GM12878 (cell line): ENCODE measurements around the gene GOLGA2. TPM values are rescaled to one million over a fixed set of nuclear protein-coding genes. Genes with fewer than 3 reads are reported as not detected.

Experiments
- ATF7 ChIP-seq: fragments of 450-650 bp; IDR thresholded peaks from 2 replicates; pipeline ENCODE4 v1.6.1; 2016; ENCODE audit warnings: low read depth, mild to moderate bottlenecking
- BCL11A ChIP-seq: IDR thresholded peaks from 2 replicates; pipeline ENCODE4 v1.6.1; 2011; ENCODE audit warnings: low read depth, low read length
- BCLAF1 ChIP-seq: fragments of 450-650 bp; IDR thresholded peaks from 2 replicates; pipeline ENCODE4 v1.6.1; 2017; ENCODE audit warnings: antibody characterized with exemption, mild to moderate bottlenecking, moderate library complexity
- BHLHE40 ChIP-seq, 2 experiments: fragments of 450-650 bp in 1 of 2; IDR thresholded peaks; 2 replicates each; pipeline ENCODE4 v1.6.1; 2011 to 2017; ENCODE audit warnings: low read depth in 2 of 2, borderline replicate concordance in 1 of 2, improper control_type of control experiment in 1 of 2, low read length in 1 of 2, mild to moderate bottlenecking in 1 of 2
- BRCA1 ChIP-seq: IDR thresholded peaks from 2 replicates; pipeline ENCODE4 v1.6.1; 2011; ENCODE audit warnings: low read depth, low read length, improper control_type of control experiment
- CREM ChIP-seq: IDR thresholded peaks from 2 replicates; pipeline ENCODE4 v1.6.1; 2014; ENCODE audit warnings: antibody characterized with exemption, low read depth
- DPF2 ChIP-seq: fragments of 450-650 bp; IDR thresholded peaks from 2 replicates; pipeline ENCODE4 v1.6.1; 2017; ENCODE audit warnings: mild to moderate bottlenecking
- EGR1 ChIP-seq, 2 experiments: IDR thresholded peaks; 1 replicate in 1 of 2; 2 replicates in 1 of 2; pipeline ENCODE4 v1.6.1; 2011 to 2012; ENCODE audit warnings: low read depth in 2 of 2, low read length in 2 of 2, borderline replicate concordance in 1 of 2, mild to moderate bottlenecking in 1 of 2, moderate library complexity in 1 of 2
- FOS ChIP-seq: IDR thresholded peaks from 3 replicates; pipeline ENCODE4 v1.6.1; 2011; ENCODE audit warnings: borderline replicate concordance; ENCODE audit not compliant: insufficient read length; ENCODE audit errors: extremely low read depth
- FOXM1 ChIP-seq: IDR thresholded peaks from 2 replicates; pipeline ENCODE4 v1.6.1; 2012; ENCODE audit warnings: low read depth, mild to moderate bottlenecking, inconsistent platforms, low read length, moderate library complexity
- HCFC1 ChIP-seq: fragments of 150-350 bp; IDR thresholded peaks from 2 replicates; pipeline ENCODE4 v1.6.1; 2014; ENCODE audit warnings: low read length
- LARP7 ChIP-seq: fragments of 450-650 bp; IDR thresholded peaks from 2 replicates; pipeline ENCODE4 v1.6.1; 2017; ENCODE audit warnings: mild to moderate bottlenecking
- MEF2A ChIP-seq: IDR thresholded peaks from 2 replicates; pipeline ENCODE4 v1.6.1; 2011; ENCODE audit warnings: low read depth, mild to moderate bottlenecking, low read length, moderate library complexity; ENCODE audit not compliant: insufficient read depth
- MTA2 ChIP-seq: fragments of 450-650 bp; IDR thresholded peaks from 2 replicates; pipeline ENCODE4 v1.6.1; 2016; ENCODE audit warnings: low read depth, mild to moderate bottlenecking, moderate library complexity
- MXI1 ChIP-seq: fragments of 150-350 bp; IDR thresholded peaks from 2 replicates; pipeline ENCODE4 v1.6.1; 2011; ENCODE audit warnings: low read depth, mild to moderate bottlenecking, inconsistent platforms, low read length, improper control_type of control experiment
- NKRF ChIP-seq: fragments of 450-650 bp; conservative IDR thresholded peaks from 2 replicates; pipeline ENCODE4 v1.6.1; 2017; ENCODE audit warnings: mild to moderate bottlenecking, moderate library complexity
- RAD51 ChIP-seq: fragments of 450-650 bp; IDR thresholded peaks from 2 replicates; pipeline ENCODE4 v1.6.1; 2016; ENCODE audit warnings: moderate library complexity, mild to moderate bottlenecking, inconsistent platforms
- SIN3A ChIP-seq: IDR thresholded peaks from 2 replicates; pipeline ENCODE4 v1.6.1; 2012; ENCODE audit warnings: low read depth, low read length, improper control_type of control experiment
- SMC3 ChIP-seq: IDR thresholded peaks from 2 replicates; pipeline ENCODE4 v1.6.1; 2011; ENCODE audit warnings: low read length, improper control_type of control experiment, borderline replicate concordance
- SUZ12 ChIP-seq: fragments of 200-600 bp; sonication (generic); IDR thresholded peaks from one replicate; pipeline ENCODE4 v1.6.1; 2018; ENCODE audit warnings: antibody characterized with exemption, mild to moderate bottlenecking; ENCODE audit not compliant: unreplicated experiment
- TCF12 ChIP-seq: IDR thresholded peaks from 2 replicates; pipeline ENCODE4 v1.6.1; 2011; ENCODE audit warnings: low read depth, mild to moderate bottlenecking, low read length
- WRNIP1 ChIP-seq: IDR thresholded peaks from 2 replicates; pipeline ENCODE4 v1.6.1; 2011; ENCODE audit warnings: low read depth, low read length, improper control_type of control experiment, borderline replicate concordance
- ZBED1 ChIP-seq: IDR thresholded peaks from 2 replicates; pipeline ENCODE4 v1.6.1; 2016; ENCODE audit warnings: borderline replicate concordance
- polyA plus RNA-seq, 11 experiments: library from polyadenylated mRNA; depleted of rRNA in 4 of 11; unstranded in 6 of 11; stranded (reverse) in 5 of 11; fragments of >200 nt; fragmentation: Nextera tagmentation in 4 of 11; fragmentation: Illumina TruSeq in 1 of 11; extraction: Ambion mirVana in 4 of 11; extraction: Trizol in 1 of 11; gene quantifications; 1 replicate in 1 of 11; 2 replicates in 10 of 11; pipeline versions ENCODE4 v1.2.1 to v1.2.3, GENCODE V29; 2011 to 2016; ENCODE audit warnings: inconsistent platforms in 2 of 11, missing spikeins in 2 of 11, low read depth in 1 of 11
- total RNA-seq, 4 experiments: library from RNA; depleted of rRNA in 3 of 4; stranded (reverse); fragments of >200 nt in 3 of 4; fragmentation: Illumina TruSeq in 1 of 4; extraction: Trizol in 1 of 4; gene quantifications; 2 replicates each; pipeline versions ENCODE4 v1.2.1 to v1.2.3, GENCODE V29; 2013 to 2021
- TF ChIP-seq, protein P1 (sequence below): fragments of 450-650 bp; IDR thresholded peaks from 2 replicates; pipeline ENCODE4 v1.6.1; 2018; ENCODE audit warnings: borderline replicate concordance, mild to moderate bottlenecking; ENCODE audit not compliant: partially characterized antibody
- TF ChIP-seq, protein P2 (sequence below): IDR thresholded peaks from 2 replicates; pipeline ENCODE4 v1.6.1; 2011; ENCODE audit warnings: low read depth, mild to moderate bottlenecking, low read length, moderate library complexity, borderline replicate concordance; ENCODE audit errors: extremely low read depth

Gene GOLGA2
- total and polyA plus RNA-seq, 10 of the 15 experiments (the other 5 are each of a cell fraction or from before 2014, with no cell fraction given), result 5.9 to 32.6 (median 19.7) TPM

GRCh38 chr9:128321879-128322403, 46.1 kb upstream of the GOLGA2 start (continued):
- no peak for TF ChIP-seq SMC3
- 0 out of 2 replicates have a peak, but pooled peaks have one; percentile 77 for TF ChIP-seq NKRF
- TF ChIP-seq LARP7, result no peak
- no peak for TF ChIP-seq BRCA1
- TF ChIP-seq RAD51, result peak; percentile 98
- no peak for TF ChIP-seq BCL11A
- TF ChIP-seq SUZ12, result no peak
- no peak for TF ChIP-seq WRNIP1
- no peak for TF ChIP-seq ATF7
- TF ChIP-seq MXI1, result no peak
- TF ChIP-seq MTA2, result no peak
- no peak for TF ChIP-seq SIN3A
- TF ChIP-seq, protein P1, sequence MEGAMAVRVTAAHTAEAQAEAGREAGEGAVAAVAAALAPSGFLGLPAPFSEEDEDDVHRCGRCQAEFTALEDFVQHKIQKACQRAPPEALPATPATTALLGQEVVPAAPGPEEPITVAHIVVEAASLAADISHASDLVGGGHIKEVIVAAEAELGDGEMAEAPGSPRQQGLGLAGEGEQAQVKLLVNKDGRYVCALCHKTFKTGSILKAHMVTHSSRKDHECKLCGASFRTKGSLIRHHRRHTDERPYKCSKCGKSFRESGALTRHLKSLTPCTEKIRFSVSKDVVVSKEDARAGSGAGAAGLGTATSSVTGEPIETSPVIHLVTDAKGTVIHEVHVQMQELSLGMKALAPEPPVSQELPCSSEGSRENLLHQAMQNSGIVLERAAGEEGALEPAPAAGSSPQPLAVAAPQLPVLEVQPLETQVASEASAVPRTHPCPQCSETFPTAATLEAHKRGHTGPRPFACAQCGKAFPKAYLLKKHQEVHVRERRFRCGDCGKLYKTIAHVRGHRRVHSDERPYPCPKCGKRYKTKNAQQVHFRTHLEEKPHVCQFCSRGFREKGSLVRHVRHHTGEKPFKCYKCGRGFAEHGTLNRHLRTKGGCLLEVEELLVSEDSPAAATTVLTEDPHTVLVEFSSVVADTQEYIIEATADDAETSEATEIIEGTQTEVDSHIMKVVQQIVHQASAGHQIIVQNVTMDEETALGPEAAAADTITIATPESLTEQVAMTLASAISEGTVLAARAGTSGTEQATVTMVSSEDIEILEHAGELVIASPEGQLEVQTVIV, result no peak
- TF ChIP-seq MEF2A, result no peak
- TF ChIP-seq TCF12, result no peak
- no peak for TF ChIP-seq HCFC1
- no peak for TF ChIP-seq BCLAF1
- TF ChIP-seq FOXM1, result no peak
- TF ChIP-seq EGR1 (IDR thresholded peaks at IDR 0.05; ENCODE audit: borderline replicate concordance in 1 of 2, low read depth in 2 of 2, low read length in 2 of 2), result no peak
- no peak for TF ChIP-seq DPF2
- TF ChIP-seq BHLHE40 (IDR thresholded peaks at IDR 0.05; ENCODE audit: borderline replicate concordance in 1 of 2, low read depth in 2 of 2, low read length in 1 of 2), result peak; percentile 65 to 84
- TF ChIP-seq CREM, result no peak
- TF ChIP-seq, protein P2, sequence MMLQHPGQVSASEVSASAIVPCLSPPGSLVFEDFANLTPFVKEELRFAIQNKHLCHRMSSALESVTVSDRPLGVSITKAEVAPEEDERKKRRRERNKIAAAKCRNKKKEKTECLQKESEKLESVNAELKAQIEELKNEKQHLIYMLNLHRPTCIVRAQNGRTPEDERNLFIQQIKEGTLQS, result no peak
- TF ChIP-seq ZBED1, result no peak
- TF ChIP-seq FOS, result no peak
